Measurements from ENCODE around the gene MVB12B.

Gene MVB12B

DNA sequence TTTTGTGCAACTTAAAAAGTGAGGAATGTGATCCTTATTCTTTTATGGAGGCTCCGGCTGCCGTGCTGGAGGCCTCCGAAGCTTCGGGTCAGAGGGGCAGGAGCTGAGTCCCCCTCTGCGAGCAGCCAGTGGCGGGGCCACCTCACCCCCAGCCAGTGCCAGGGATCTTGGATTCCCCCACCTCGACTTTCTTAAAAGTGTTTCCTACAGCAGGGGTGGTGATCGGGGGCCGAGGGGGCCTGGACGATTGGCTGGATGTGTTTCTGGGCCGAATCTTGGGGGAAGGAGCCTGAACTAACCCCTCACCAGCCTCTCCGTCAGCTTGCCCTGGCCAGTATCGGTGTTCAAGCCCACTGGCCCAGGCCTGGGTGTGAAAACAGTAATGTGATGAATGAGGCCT is 194.9 kb downstream of the MVB12B start:
- H3K4me3 ChIP-seq (ENCODE audit: control insufficient read depth, low read depth, low read length), result no peak overlapping the region
- TF ChIP-seq, protein P1, sequence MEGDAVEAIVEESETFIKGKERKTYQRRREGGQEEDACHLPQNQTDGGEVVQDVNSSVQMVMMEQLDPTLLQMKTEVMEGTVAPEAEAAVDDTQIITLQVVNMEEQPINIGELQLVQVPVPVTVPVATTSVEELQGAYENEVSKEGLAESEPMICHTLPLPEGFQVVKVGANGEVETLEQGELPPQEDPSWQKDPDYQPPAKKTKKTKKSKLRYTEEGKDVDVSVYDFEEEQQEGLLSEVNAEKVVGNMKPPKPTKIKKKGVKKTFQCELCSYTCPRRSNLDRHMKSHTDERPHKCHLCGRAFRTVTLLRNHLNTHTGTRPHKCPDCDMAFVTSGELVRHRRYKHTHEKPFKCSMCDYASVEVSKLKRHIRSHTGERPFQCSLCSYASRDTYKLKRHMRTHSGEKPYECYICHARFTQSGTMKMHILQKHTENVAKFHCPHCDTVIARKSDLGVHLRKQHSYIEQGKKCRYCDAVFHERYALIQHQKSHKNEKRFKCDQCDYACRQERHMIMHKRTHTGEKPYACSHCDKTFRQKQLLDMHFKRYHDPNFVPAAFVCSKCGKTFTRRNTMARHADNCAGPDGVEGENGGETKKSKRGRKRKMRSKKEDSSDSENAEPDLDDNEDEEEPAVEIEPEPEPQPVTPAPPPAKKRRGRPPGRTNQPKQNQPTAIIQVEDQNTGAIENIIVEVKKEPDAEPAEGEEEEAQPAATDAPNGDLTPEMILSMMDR (conservative IDR thresholded peaks at IDR 0.05; ENCODE audit: control insufficient read depth, insufficient read depth, low read depth, low read length), result no peak
- DNase-seq (ENCODE audit: low read depth), result no peak

- H3K4me3 ChIP-seq (ENCODE audit: control insufficient read depth, low read depth, low read length), result no peak overlapping the region
- TF ChIP-seq, protein P1 (conservative IDR thresholded peaks at IDR 0.05; ENCODE audit: control insufficient read depth, insufficient read depth, low read depth, low read length), result no peak
- no peak for DNase-seq (ENCODE audit: low read depth)
Observed at GRCh38 chr9:126521976-126522590, 195.5 kb downstream of the MVB12B start.

- DNase-seq (ENCODE audit: low read depth), result no peak
- no peak overlapping the region for H3K4me3 ChIP-seq (ENCODE audit: control insufficient read depth, low read depth, low read length)
- TF ChIP-seq, protein P1 (conservative IDR thresholded peaks at IDR 0.05; ENCODE audit: control insufficient read depth, insufficient read depth, low read depth, low read length), result no peak
Observed at GRCh38 chr9:126522612-126523356, 196.2 kb downstream of the MVB12B start.

DNA sequence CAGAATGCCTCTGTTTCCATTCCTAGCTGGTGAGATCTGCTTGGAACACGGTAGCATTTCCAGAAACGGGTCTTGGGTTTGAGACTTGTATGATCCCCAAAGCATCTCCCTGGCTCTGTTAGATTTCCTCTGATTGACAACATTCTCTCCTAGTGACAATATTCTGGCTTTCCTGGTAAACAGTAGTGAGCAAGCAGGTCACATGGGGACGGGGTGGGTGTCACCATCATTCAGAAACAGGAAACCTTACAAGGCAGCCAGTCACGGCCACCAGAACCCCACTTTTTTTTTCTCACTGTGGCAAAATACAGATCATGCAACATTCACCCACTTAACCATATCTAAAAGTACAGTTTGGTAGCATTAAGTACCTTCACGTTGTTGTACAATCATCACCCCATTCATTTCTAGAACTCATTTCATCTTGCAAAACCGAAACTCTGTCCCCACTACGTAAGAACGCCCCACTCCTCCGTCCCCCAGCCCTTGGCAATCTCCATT is 197.0 kb downstream of the MVB12B start:
- DNase-seq (ENCODE audit: low read depth), result peak; percentile 1
- no peak overlapping the region for H3K4me3 ChIP-seq (ENCODE audit: control insufficient read depth, low read depth, low read length)
- TF ChIP-seq, protein P1 (conservative IDR thresholded peaks at IDR 0.05; ENCODE audit: control insufficient read depth, insufficient read depth, low read depth, low read length), result no peak

GRCh38 chr9:126524353-126525077 is 197.9 kb downstream of the MVB12B start:
- DNase-seq (ENCODE audit: low read depth), result no peak
- TF ChIP-seq, protein P1 (conservative IDR thresholded peaks at IDR 0.05; ENCODE audit: control insufficient read depth, insufficient read depth, low read depth, low read length), result no peak
- H3K4me3 ChIP-seq (ENCODE audit: control insufficient read depth, low read depth, low read length), result no peak overlapping the region

DNA sequence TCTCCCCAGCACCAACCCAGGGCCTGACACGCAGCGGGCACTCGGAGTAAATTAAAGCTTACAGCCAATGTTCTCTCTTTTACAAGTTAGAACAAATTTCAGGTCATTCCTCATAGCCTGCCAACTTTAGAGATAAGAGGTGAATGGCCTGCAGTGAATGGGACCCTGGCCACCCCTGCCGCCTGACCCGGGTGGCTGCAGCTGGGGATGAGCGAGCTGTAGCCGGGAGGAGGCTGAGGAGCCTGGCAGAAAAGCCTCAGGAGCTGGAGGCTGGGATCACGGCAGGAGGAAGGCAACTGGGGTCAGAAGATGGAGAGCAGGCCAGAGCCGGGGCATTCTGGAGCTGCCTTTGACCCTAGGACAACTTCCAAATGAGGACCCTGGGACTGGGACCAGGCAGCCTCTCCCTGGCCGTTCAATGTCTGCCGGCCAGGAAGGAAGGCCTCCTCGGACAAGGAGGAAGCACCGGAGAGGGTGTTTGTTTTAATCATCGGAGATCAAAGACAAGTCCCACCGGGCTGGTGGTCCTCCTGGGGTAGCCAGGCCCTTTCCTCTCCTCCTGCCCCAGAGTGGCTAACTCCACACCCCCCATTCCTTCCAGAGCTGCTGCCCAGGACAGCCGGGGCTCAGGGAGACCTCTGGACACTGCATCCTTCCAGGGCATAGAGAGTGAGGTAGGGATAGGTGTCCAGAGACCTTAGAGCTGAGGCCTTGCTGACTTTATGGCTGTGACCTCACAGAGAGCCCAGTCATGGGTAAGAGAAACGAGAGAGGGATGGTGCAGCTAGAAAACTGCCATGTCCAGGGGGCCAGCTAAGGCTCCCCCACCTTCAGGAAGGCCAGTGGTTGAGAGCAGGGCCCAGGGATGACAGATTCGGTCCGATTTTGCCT is 199.8 kb downstream of the MVB12B start:
- TF ChIP-seq, protein P1 (conservative IDR thresholded peaks at IDR 0.05; ENCODE audit: control insufficient read depth, insufficient read depth, low read depth, low read length), result no peak

More for the DNA sequence above, 199.8 kb downstream of the MVB12B start:
- no peak overlapping the region for H3K4me3 ChIP-seq (ENCODE audit: control insufficient read depth, low read depth, low read length)
- DNase-seq (ENCODE audit: low read depth), result no peak

Measured in fibroblast of mammary gland (primary cell).